Mucosa of descending colon (tissue), 3 donors: ENCODE measurements around the gene OTUD4. TPM values are rescaled to one million over a fixed set of nuclear protein-coding genes. Genes with fewer than 3 reads are reported as not detected.

ENCODE experiments used
- ATAC-seq: fragments of 200-7000 bp; cut with Tn5 transposase; one replicate; pipeline ENCODE4 v1.9.1; 2020; ENCODE audit warnings: mild to moderate bottlenecking, moderate library complexity
- DNase-seq, 3 donors: peaks; one replicate each; pipeline ENCODE4 v3.0.0-alpha.2; 2020
- H3K36me3 ChIP-seq: fragments of 200-600 bp; one replicate; pipeline ENCODE4 v1.8.0; 2021; ENCODE audit warnings: low read depth, mild to moderate bottlenecking
- H3K4me1 ChIP-seq: fragments of 200-600 bp; one replicate; pipeline ENCODE4 v1.8.0; 2021; ENCODE audit warnings: low read depth, mild to moderate bottlenecking
- H3K4me3 ChIP-seq: fragments of 200-600 bp; one replicate; pipeline ENCODE4 v1.8.0; 2021; ENCODE audit warnings: mild to moderate bottlenecking
- H3K9me3 ChIP-seq: fragments of 200-600 bp; one replicate; pipeline ENCODE4 v1.8.0; 2021; ENCODE audit warnings: mild to moderate bottlenecking
- CTCF ChIP-seq: fragments of 200-600 bp; IDR thresholded peaks from one replicate; pipeline ENCODE4 v1.8.0; 2022; ENCODE audit warnings: antibody characterized with exemption, mild to moderate bottlenecking
- intact Hi-C, 2 donors: fragments of 100-400 bp; cut with DNase I in 1 of 2; cut with micrococcal nuclease in 1 of 2; formaldehyde crosslinking; loops; one replicate each; pipeline versions ENCODE4 v1.11.0 to v1.11.1; 2022; cut with DNase I, micrococcal nuclease
- total RNA-seq, 3 donors: library from RNA; stranded (reverse); fragmentation: NEBNext Ultra II Directional in 2 of 3; extraction: Animal tissue kit (Norgen Biotek cat#: 25700) in 2 of 3; gene quantifications; one replicate each; pipeline versions ENCODE4 v1.2.1 to v1.2.4, GENCODE V29; 2021 to 2023
- donor health status: DM: no; HTN: no; CAD: no; lungs with moderate emphysema.
- donor health status: DM: no; HTN: no; CAD: no.
- donor health status: DM: no; HTN: yes; CAD: no.

Gene OTUD4
- total RNA-seq, 3 donors from 2014 or later: 29.9 to 52.9 (median 38.4) TPM

- intact Hi-C loops: no loop called here
- no peak for ATAC-seq
- Histone ChIP-seq H3K36me3 (peaks cover 2% of the 10 kb centered on the region), H3K4me3 (no peak overlapping the region), H3K4me1 (no peaks in the 10 kb centered on the region), H3K9me3 (no peaks in the 10 kb centered on the region)
- TF ChIP-seq CTCF: no peak
- DNase-seq: no peak
Observed at GRCh38 chr4:145107126-145107525, 73.3 kb downstream of the OTUD4 start.

DNA sequence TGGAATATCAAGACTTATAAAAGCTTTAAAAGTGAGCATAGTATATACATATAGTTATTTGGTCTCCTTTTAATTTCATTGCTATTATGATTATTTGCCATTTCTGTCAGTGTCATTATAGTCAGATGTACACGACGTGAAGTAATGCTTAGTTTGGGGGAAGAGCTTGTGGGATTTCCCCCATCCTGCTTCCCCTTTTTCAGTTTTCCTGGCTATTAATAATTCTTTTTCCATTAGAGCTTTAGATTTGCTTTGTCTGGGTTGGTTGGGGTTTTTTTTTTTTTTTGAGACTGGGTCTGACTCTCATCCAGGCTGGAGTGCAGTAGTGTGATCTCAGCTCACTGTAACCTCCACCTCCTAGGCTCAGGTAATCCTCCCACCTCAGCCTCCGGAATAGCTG, 76.9 kb downstream of the OTUD4 start:
- H3K4me1 ChIP-seq: peaks cover 12% of the 10 kb centered on the region
- H3K4me3 ChIP-seq: no peak overlapping the region
- intact Hi-C loops: no loop called here
- ATAC-seq (no peak), DNase-seq (no peak)
- no peak for TF ChIP-seq CTCF
- no peaks in the 10 kb centered on the region for H3K9me3 ChIP-seq
- H3K36me3 ChIP-seq: no peaks in the 10 kb centered on the region

DNA sequence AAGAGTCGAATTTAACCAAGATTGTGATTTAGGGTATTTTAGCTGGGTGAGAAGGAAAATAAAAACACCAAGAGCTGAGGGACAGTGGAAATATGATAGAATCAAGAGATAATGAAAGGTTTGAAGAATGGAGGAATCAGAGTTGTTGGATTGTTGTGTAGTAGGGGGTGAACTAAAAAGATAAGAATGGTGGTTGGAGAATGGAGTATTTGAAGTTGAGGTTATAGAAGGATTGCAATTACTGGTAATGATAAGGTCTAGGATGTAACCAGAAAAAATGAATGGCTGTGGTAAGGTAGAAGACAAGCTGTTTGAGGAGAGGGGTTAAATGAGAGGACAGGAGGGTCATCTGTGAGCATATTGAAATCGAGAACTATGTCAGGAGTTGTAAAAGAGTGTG, 77.8 kb downstream of the OTUD4 start:
- no peak for DNase-seq
- Histone ChIP-seq H3K4me3 (no peak overlapping the region), H3K36me3 (no peaks in the 10 kb centered on the region), H3K4me1 (peaks cover 12% of the 10 kb centered on the region), H3K9me3 (no peaks in the 10 kb centered on the region)
- ATAC-seq: no peak
- intact Hi-C loops: no loop called here
- no peak for TF ChIP-seq CTCF

DNA sequence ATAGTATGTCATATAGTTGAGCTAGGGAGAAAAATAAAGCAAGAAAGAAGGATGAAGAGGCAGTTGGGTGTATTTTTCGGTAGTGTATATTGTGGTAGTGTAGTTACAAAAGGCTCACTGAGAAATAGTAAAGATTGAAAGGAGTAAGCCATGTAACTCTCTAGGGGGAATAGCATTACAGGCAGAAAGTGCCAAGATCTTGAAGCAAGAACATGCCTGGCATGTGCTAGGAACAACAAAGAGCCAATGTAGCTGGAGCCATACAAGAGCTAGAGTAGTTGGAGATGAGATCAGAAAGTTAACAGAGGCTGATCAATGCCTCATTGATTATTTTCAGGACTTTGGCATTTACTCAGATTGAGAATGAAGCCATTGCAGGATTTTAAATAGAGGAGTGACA, 79.3 kb downstream of the OTUD4 start:
- Histone ChIP-seq H3K36me3 (no peaks in the 10 kb centered on the region), H3K4me3 (no peak overlapping the region), H3K9me3 (no peaks in the 10 kb centered on the region), H3K4me1 (peaks cover 20% of the 10 kb centered on the region)
- no peak for ATAC-seq
- TF ChIP-seq CTCF: no peak
- DNase-seq: no peak
- intact Hi-C loops: no loop called here

GRCh38 chr4:145099653-145100052, 80.7 kb downstream of the OTUD4 start:
- no peak overlapping the region for H3K4me3 ChIP-seq
- TF ChIP-seq CTCF: no peak
- DNase-seq: no peak
- intact Hi-C loops: no loop called here
- no peak for ATAC-seq
- no peaks in the 10 kb centered on the region for H3K36me3 ChIP-seq
- no peaks in the 10 kb centered on the region for H3K9me3 ChIP-seq
- H3K4me1 ChIP-seq: peaks cover 20% of the 10 kb centered on the region

DNA sequence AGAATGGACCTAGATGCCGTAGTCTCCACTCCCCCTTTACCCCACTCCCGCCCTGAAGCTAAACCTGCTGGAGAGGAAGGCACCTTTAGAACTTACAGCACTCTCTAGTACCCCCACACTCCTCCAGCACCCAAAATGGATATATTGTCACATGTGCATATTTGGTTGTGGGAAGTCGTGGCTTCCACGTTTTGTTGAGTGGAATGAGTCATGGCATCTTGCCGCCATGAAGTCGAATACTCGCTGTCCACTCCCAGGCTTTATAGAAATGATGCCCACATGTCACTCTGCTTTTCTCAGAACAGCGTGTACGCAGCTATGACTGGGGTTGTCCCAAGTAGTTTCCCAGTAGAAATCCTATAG, 81.7 kb downstream of the OTUD4 start:
- peaks cover 5% of the 10 kb centered on the region for H3K9me3 ChIP-seq
- intact Hi-C loops: no loop called here
- H3K4me1 ChIP-seq: peaks cover 20% of the 10 kb centered on the region
- peak overlapping the region; percentile 56 for H3K4me3 ChIP-seq
- H3K36me3 ChIP-seq: no peaks in the 10 kb centered on the region
- DNase-seq (peak in 1 of 3 donors; percentile 50), ATAC-seq (peak; percentile 63)
- TF ChIP-seq CTCF: no peak
